T-helper 22 cell (primary cell): Measurements from ENCODE around the gene FRS3.

Experiments used
- DNase-seq: peaks from one replicate; pipeline ENCODE4 v3.0.0-alpha.2; 2020; ENCODE audit warnings: low read depth

Gene FRS3

GRCh38 chr6:41790045-41790444 lies 10.3 kb upstream of the FRS3 start:
- no peak for DNase-seq

GRCh38 chr6:41789390-41789724 lies 9.7 kb upstream of the FRS3 start:
- no peak for DNase-seq

GRCh38 chr6:41787219-41787917 lies 7.7 kb upstream of the FRS3 start, which contains the start of gene TOMM6:
Gene TOMM6 (plus strand): TSS chr6:41787694. CDS start chr6:41787698, 4 bp downstream.
- DNase-seq = peak; percentile 87

- peak; percentile 72 for DNase-seq
Observed at GRCh38 chr6:41786451-41787218, 6.9 kb upstream of the FRS3 start.

- DNase-seq = no peak
Observed at GRCh38 chr6:41785689-41786450, 6.2 kb upstream of the FRS3 start.

GRCh38 chr6:41785254-41785653 lies 5.6 kb upstream of the FRS3 start:
- no peak for DNase-seq

- no peak for DNase-seq
Observed at GRCh38 chr6:41784581-41785171, 5.0 kb upstream of the FRS3 start.

- no peak for DNase-seq
Observed at GRCh38 chr6:41783106-41783780, 3.5 kb upstream of the FRS3 start.

GRCh38 chr6:41781366-41781730 lies 1.6 kb upstream of the FRS3 start:
- DNase-seq = no peak

GRCh38 chr6:41780551-41781365 lies 1.1 kb upstream of the FRS3 start, which contains the start of gene PRICKLE4:
Gene PRICKLE4 (plus strand): TSS chr6:41780782. CDS start chr6:41783474, 2,692 bp downstream.
- no peak for DNase-seq

- DNase-seq = no peak
Observed at GRCh38 chr6:41779336-41779735, 364 bp downstream of the FRS3 start.

- DNase-seq = no peak
Observed at GRCh38 chr6:41778895-41779294, 805 bp downstream of the FRS3 start.

GRCh38 chr6:41777551-41778285 lies 2.0 kb downstream of the FRS3 start:
- no peak for DNase-seq

GRCh38 chr6:41775293-41775882 lies 4.3 kb downstream of the FRS3 start:
- no peak for DNase-seq

GRCh38 chr6:41774841-41775240 lies 4.9 kb downstream of the FRS3 start:
- DNase-seq = no peak

- no peak for DNase-seq
Observed at GRCh38 chr6:41771058-41771983, 8.4 kb downstream of the FRS3 start.

- no peak for DNase-seq
Observed at GRCh38 chr6:41770381-41771057, 9.2 kb downstream of the FRS3 start.

GRCh38 chr6:41769376-41769775 lies 10.3 kb downstream of the FRS3 start:
- no peak for DNase-seq
